Daoy (cell line): ENCODE data around the gene FRS2. TPM values are rescaled to one million over a fixed set of nuclear protein-coding genes. Genes with fewer than 3 reads are reported as not detected.

Source experiments
- DNase-seq: peaks from one replicate; pipeline ENCODE4 v3.0.0-alpha.2; 2015; ENCODE audit warnings: low read depth
- total RNA-seq: library from RNA; depleted of rRNA; stranded (reverse); fragments of >200 nt; shearing (Covaris generic); gene quantifications from 2 replicates; pipeline ENCODE4 v1.2.3, GENCODE V29; 2014; rRNA removed

FRS2 gene
- total RNA-seq, 1 experiment from 2014 or later = 39.7 TPM

DNA sequence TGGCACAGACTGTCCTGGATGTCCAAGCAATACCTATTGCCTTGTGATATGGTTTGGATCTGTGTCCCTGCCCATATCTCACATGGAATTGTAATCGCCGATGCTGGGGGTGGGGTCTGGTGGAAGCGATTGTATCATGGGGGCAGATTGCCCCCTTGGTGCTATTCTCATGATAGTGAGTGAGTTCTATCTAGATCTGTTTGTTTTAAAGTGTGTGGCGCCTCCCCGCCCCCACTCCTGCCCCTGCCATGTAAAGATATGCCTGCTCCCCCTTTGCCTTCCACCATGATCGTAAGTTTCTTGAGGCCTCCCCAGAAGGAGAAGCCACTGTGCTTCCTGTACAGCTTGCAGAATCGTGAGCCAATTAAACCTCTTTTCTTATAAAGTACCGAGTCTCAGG, 157.3 kb downstream of the FRS2 start:
- DNase-seq = no peak

Other genes starting within 250 kb of the FRS2 start
- 30.6 and 35.3 TPM in 2 replicates for gene CPSF6, start 230.8 kb upstream of the FRS2 start, total RNA-seq
- not detected in 2 replicates for gene LYZ, start 122.0 kb upstream of the FRS2 start, total RNA-seq
- gene YEATS4, start 110.6 kb upstream of the FRS2 start, total RNA-seq = 77.3 and 173 TPM in 2 replicates
- gene CCT2, start 115.1 kb downstream of the FRS2 start, total RNA-seq = 735 and 797 TPM in 2 replicates
- gene LRRC10, start 140.5 kb downstream of the FRS2 start, total RNA-seq = not detected in 2 replicates
- 0.29 TPM in 1 of 2 replicates, not detected in the other for gene BEST3, start 228.9 kb downstream of the FRS2 start, total RNA-seq